ENCODE measurements around the gene SEM1.
"Not testable (repeated sequence)": the region's sequence is repeated elsewhere in the genome, so short reads cannot be mapped to it uniquely, and the experiment has no call there.

DNA sequence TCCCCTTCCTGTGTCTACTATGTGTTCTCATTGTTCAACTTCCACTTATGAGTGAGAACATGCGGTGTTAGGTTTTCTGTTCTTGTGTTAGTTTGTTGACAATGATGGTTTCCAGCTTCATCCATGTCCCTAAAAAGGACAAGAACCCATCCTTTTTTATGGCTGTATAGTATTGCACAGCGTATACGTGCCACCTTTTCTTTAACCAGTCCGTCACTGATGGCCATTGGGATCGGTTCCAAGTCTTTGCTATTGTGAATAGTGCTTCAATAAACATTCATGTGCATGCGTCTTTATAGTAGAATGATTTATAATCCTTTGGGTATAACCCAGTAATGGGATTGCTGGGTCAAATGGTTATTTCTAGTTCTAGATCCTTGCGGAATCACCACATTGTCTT lies 11.2 kb downstream of the SEM1 start:
- TF ChIP-seq, protein P1, sequence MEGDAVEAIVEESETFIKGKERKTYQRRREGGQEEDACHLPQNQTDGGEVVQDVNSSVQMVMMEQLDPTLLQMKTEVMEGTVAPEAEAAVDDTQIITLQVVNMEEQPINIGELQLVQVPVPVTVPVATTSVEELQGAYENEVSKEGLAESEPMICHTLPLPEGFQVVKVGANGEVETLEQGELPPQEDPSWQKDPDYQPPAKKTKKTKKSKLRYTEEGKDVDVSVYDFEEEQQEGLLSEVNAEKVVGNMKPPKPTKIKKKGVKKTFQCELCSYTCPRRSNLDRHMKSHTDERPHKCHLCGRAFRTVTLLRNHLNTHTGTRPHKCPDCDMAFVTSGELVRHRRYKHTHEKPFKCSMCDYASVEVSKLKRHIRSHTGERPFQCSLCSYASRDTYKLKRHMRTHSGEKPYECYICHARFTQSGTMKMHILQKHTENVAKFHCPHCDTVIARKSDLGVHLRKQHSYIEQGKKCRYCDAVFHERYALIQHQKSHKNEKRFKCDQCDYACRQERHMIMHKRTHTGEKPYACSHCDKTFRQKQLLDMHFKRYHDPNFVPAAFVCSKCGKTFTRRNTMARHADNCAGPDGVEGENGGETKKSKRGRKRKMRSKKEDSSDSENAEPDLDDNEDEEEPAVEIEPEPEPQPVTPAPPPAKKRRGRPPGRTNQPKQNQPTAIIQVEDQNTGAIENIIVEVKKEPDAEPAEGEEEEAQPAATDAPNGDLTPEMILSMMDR (IDR thresholded peaks at IDR 0.05; ENCODE audit: poor library complexity), result not testable (repeated sequence)
- not testable (repeated sequence) for TF ChIP-seq EZH2phosphoT487 (IDR thresholded peaks at IDR 0.05; ENCODE audit: low read depth, severe bottlenecking, unreplicated experiment); EZH2 (IDR thresholded peaks at IDR 0.05; ENCODE audit: borderline replicate concordance)
